K562 (cell line): Measurements from ENCODE around the gene VDR. TPM values are rescaled to one million over a fixed set of nuclear protein-coding genes. Genes with fewer than 3 reads are reported as not detected.

Experiments
- HOMEZ ChIP-seq: fragments of 250-450 bp; sonication (Bioruptor Pico); IDR thresholded peaks from 2 replicates; pipeline ENCODE4 v1.4.0; 2020; ENCODE audit warnings: mild to moderate bottlenecking, moderate library complexity
- JUN ChIP-seq, 2 experiments: sonication (generic) in 1 of 2; formaldehyde crosslinking in 1 of 2; IDR thresholded peaks; 2 replicates each; pipeline versions ENCODE4 v1.6.1 to v1.8.0; 2012 to 2022; ENCODE audit warnings: borderline replicate concordance in 2 of 2, mild to moderate bottlenecking in 2 of 2, improper control_type of control experiment in 1 of 2, low read depth in 1 of 2, low read length in 1 of 2, missing genetic modification reagents in 1 of 2
- MIER1 ChIP-seq: fragments of 450-650 bp; IDR thresholded peaks from 2 replicates; pipeline ENCODE4 v1.6.1; 2016; ENCODE audit warnings: antibody characterized with exemption, mild to moderate bottlenecking, low read depth
- NR2C1 ChIP-seq, 2 experiments: fragments of 450-650 bp; IDR thresholded peaks; 2 replicates each; pipeline ENCODE4 v1.6.1; 2017; ENCODE audit warnings: mild to moderate bottlenecking in 2 of 2, antibody characterized with exemption in 1 of 2, inconsistent platforms in 1 of 2, missing compliant biosample characterization in 1 of 2, missing genetic modification characterization in 1 of 2
- RERE ChIP-seq: sonication (generic); formaldehyde crosslinking; IDR thresholded peaks from 2 replicates; pipeline ENCODE4 v1.8.0; 2023; ENCODE audit warnings: missing genetic modification reagents, mild to moderate bottlenecking, borderline replicate concordance
- RHOXF2B ChIP-seq: fragments of 250-450 bp; sonication (Bioruptor Pico); conservative IDR thresholded peaks from 2 replicates; pipeline ENCODE4 v1.5.1; 2021
- ZC3H8 ChIP-seq: fragments of 450-650 bp; IDR thresholded peaks from 2 replicates; pipeline ENCODE4 v1.6.1; 2017
- ZNF175 ChIP-seq: fragments of 200-800 bp; sonication (Bioruptor generic); IDR thresholded peaks from 2 replicates; pipeline ENCODE4 v1.6.1; 2016; ENCODE audit warnings: low read depth, mild to moderate bottlenecking, missing genetic modification characterization, missing compliant biosample characterization
- ZNF318 ChIP-seq, 2 experiments: fragments of 450-650 bp; IDR thresholded peaks; 2 replicates each; pipeline ENCODE4 v1.6.1; 2016; ENCODE audit warnings: mild to moderate bottlenecking in 2 of 2, borderline replicate concordance in 1 of 2, low read depth in 1 of 2, moderate library complexity in 1 of 2
- ZNF354B ChIP-seq: fragments of 250-450 bp; sonication (Bioruptor Pico); IDR thresholded peaks from 2 replicates; pipeline ENCODE4 v1.4.0; 2020
- polyA plus RNA-seq, 8 experiments: library from polyadenylated mRNA; depleted of rRNA in 4 of 8; stranded (reverse) in 5 of 8; unstranded in 3 of 8; fragments of >200 nt; fragmentation: Nextera tagmentation in 2 of 8; fragmentation: Illumina TruSeq in 1 of 8; extraction: Ambion mirVana in 2 of 8; extraction: Trizol in 1 of 8; gene quantifications; 2 replicates each; pipeline versions ENCODE4 v1.2.1 to v1.2.3, GENCODE V29; 2011 to 2014; ENCODE audit warnings: inconsistent platforms in 1 of 8, missing spikeins in 1 of 8
- total RNA-seq, 7 experiments: library from RNA; depleted of rRNA in 6 of 7; stranded (reverse); fragments of >200 nt in 6 of 7; fragmentation: Illumina TruSeq in 2 of 7; extraction: Trizol in 2 of 7; gene quantifications; 2 replicates each; pipeline versions ENCODE4 v1.2.1 to v1.2.3, GENCODE V29; 2011 to 2021; ENCODE audit warnings: low replicate concordance in 1 of 7

VDR gene
- total and polyA plus RNA-seq, 9 of the 15 experiments (the other 6 are each of a cell fraction or from before 2014, with no cell fraction given), result 0.61 to 4.8 (median 2.0) TPM

- TF ChIP-seq RERE (CRISPR knock-in tag) (no peak; the same call in 1 of the 2 replicates), HOMEZ (no peak), MIER1 (no peak), ZNF175 (no peak), ZNF318 (IDR thresholded peaks at IDR 0.05; ENCODE audit: borderline replicate concordance in 1 of 2, low read depth in 1 of 2) (no peak), JUN (IDR thresholded peaks at IDR 0.05; ENCODE audit: borderline replicate concordance, low read depth, low read length) (no peak), JUN (CRISPR knock-in tag; IDR thresholded peaks at IDR 0.05; ENCODE audit: borderline replicate concordance) (0 out of 2 replicates have a peak, but pooled peaks have one; percentile 17), ZC3H8 (no peak), ZNF354B (CRISPR knock-in tag) (no peak), NR2C1 (IDR thresholded peaks at IDR 0.05) (no peak), NR2C1 (tag; IDR thresholded peaks at IDR 0.05) (no peak), RHOXF2B (CRISPR knock-in tag) (no peak)
Observed at GRCh38 chr12:47819896-47820630, 84.7 kb downstream of the VDR start, which contains the start of gene HDAC7 (continued).
